Muscle of leg (tissue), 11 donors: ENCODE measurements around the gene HECTD1. TPM values are rescaled to one million over a fixed set of nuclear protein-coding genes. Genes with fewer than 3 reads are reported as not detected.

Experiments used
- DNase-seq: peaks from one replicate; pipeline ENCODE4 v3.0.0; 2013
- H3K27ac ChIP-seq: one replicate; pipeline ENCODE4 v1.5.1; 2013; ENCODE audit warnings: mild to moderate bottlenecking, low read length, control low read depth
- H3K27me3 ChIP-seq: one replicate; pipeline ENCODE4 v1.6.1; 2013; ENCODE audit warnings: low read length; ENCODE audit not compliant: control insufficient read depth, insufficient read depth
- H3K36me3 ChIP-seq: one replicate; pipeline ENCODE4 v1.6.1; 2013; ENCODE audit warnings: low read length; ENCODE audit not compliant: control insufficient read depth, insufficient read depth
- H3K4me1 ChIP-seq: one replicate; pipeline ENCODE4 v1.6.1; 2013; ENCODE audit warnings: low read length; ENCODE audit not compliant: control insufficient read depth, insufficient read depth
- H3K4me3 ChIP-seq: one replicate; pipeline ENCODE4 v1.5.1; 2013; ENCODE audit warnings: low read length, control low read depth
- H3K9me3 ChIP-seq: replicated peaks from 2 replicates; pipeline ENCODE4 v1.6.1; 2013; ENCODE audit warnings: low read depth, low read length; ENCODE audit not compliant: control insufficient read depth
- WGBS: methylation state at CpG from one replicate; pipeline ENCODE4 v1.1.5; 2013; ENCODE audit warnings: missing lambda C conversion rate; ENCODE audit not compliant: insufficient coverage; 5-methylcytosine and 5-hydroxymethylcytosine counted together
- polyA plus RNA-seq, 8 donors: library from polyadenylated mRNA; unstranded; fragments of 120-200 nt; gene quantifications; one replicate each; pipeline versions ENCODE4 v1.2.1 to v1.2.3, GENCODE V29; 2013; ENCODE audit warnings: inconsistent platforms in 1 of 8, low replicate concordance in 1 of 8; ENCODE audit not compliant: insufficient read length in 8 of 8, insufficient read depth in 1 of 8
- total RNA-seq: library from RNA; stranded (reverse); fragments of 120-200 nt; gene quantifications from one replicate; pipeline ENCODE4 v1.2.4, GENCODE V29; 2013

HECTD1 gene
- total and polyA plus RNA-seq, 9 donors: 85.5 to 149 (median 108) TPM

DNA sequence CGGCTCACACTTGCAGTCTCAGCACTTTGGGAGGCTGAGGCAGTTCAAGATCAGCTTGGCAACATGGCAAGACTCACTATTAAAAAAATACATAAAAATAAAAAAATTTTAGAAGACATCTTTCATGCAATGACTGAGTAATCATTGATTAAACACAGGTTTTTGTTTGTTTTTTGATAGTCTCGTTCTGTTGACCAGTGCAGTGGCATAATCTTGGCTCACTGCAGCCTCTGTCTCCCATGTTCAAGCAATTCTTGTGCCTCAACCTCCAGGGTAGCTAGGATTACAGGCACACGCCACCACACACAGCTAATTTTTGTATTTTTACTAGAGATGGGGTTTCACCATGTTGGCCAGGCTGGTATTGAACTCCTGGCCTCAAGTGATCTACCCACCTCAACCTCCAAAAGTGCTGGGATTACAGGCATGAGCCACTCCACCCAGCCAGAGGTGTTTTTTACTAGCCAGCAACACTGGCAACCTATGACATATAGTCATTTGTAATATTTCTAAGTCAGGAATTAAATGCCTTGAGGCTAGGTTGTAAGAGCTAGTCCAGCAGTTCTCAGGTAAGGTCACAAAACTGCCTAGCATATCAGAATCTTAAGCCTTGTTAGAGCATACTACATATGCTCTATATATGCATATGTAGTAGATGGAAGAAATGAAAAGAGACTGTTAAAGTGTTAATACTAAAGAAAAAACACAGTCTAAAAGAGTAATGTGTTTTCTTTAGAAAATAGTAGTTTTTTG, 27.1 kb downstream of the HECTD1 start:
- Histone ChIP-seq H3K27me3 (no peaks in the 10 kb centered on the region), H3K9me3 (no peaks in the 10 kb centered on the region), H3K4me1 (no peaks in the 10 kb centered on the region), H3K27ac (no peak overlapping the region), H3K4me3 (no peak overlapping the region), H3K36me3 (peaks cover 18% of the 10 kb centered on the region)
- no peak for DNase-seq
- no CpG with 5 or more reads among the region's 3 CpGs for WGBS

DNA sequence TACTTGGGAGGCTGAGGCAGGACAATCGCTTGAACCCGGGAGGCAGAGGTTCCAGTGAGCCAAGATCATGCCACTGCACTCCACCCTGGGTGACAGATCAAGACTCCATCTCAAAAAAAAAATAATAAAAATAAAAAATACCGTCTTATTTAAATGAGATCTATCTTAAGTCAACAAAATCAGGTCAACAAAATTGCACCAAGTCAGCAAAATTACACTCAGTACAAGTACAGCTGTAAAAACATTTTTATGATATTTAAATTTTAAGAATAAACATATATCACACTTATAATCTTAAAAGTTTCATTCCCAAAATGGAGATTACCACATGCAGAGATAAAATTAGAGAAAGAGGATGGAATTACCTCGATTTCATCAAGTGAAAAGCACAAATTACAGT, 33.2 kb downstream of the HECTD1 start:
- H3K9me3 ChIP-seq: no peaks in the 10 kb centered on the region
- no peaks in the 10 kb centered on the region for H3K4me1 ChIP-seq
- H3K27me3 ChIP-seq: no peaks in the 10 kb centered on the region
- peaks cover 43% of the 10 kb centered on the region for H3K36me3 ChIP-seq
- no CpG with 5 or more reads among the region's 4 CpGs for WGBS
- H3K4me3 ChIP-seq: no peak overlapping the region
- H3K27ac ChIP-seq: no peak overlapping the region
- no peak for DNase-seq

DNA sequence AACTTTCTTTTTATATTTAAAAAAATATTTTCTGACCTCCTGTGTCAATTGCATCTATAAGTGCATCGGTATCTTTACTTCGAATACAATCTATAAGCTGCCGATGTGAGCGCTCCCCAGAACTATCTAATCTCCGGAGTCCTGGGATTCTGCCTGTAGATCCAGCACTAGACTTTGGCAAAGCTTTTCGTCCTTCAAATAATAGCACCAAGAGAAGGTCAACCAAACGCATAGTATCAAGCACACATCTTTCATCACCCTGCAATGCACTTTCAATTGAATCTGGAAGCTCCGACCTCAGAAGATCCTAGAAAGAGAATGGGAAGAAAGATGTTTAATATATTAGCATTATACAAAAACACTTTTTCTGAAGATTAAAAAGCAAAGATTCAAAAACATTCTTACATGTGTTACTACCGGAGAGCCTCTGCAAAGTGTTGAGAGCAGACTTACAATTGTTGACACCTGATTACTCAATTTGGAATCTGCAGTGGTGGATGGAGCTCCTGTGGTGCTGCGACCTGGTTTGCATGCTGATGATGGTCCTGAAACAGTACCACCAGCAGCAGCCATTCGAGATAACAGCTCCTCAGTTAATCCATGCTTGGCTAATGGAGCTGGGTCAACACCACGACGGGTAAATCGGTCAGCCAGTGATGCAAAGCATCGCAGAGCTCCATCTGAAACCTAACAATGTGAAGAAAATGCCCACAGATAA, 34.3 kb downstream of the HECTD1 start:
- WGBS: 92% methylated on average over 8 of the region's 15 CpGs
- Histone ChIP-seq H3K27me3 (no peaks in the 10 kb centered on the region), H3K27ac (no peak overlapping the region), H3K4me1 (no peaks in the 10 kb centered on the region), H3K9me3 (no peaks in the 10 kb centered on the region), H3K4me3 (no peak overlapping the region), H3K36me3 (peaks cover 44% of the 10 kb centered on the region)
- DNase-seq: no peak

DNA sequence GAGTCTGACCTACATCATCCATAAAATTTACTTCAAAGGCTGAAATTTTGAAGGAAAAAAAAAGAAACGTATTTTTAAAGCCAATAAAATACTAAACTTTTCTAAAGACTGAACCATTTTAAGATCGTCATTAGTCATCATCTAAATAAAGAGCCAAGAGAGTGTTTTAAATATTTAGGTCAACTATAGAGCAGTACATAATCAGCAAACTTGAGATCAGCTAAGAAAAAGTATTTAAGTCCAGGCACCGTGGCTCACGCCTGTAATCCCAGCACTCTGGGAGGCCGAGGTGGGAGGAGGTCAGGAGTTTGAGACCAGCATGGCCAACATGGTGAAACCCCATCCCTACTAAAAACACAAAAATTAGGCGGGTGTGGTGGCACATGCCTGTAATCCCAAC, 35.5 kb downstream of the HECTD1 start:
- no peaks in the 10 kb centered on the region for H3K9me3 ChIP-seq
- no peak overlapping the region for H3K27ac ChIP-seq
- no peaks in the 10 kb centered on the region for H3K4me1 ChIP-seq
- no peak for DNase-seq
- H3K27me3 ChIP-seq: no peaks in the 10 kb centered on the region
- H3K36me3 ChIP-seq: peaks cover 45% of the 10 kb centered on the region
- no peak overlapping the region for H3K4me3 ChIP-seq
- 20% methylated on average over 1 of the region's 6 CpGs for WGBS

DNA sequence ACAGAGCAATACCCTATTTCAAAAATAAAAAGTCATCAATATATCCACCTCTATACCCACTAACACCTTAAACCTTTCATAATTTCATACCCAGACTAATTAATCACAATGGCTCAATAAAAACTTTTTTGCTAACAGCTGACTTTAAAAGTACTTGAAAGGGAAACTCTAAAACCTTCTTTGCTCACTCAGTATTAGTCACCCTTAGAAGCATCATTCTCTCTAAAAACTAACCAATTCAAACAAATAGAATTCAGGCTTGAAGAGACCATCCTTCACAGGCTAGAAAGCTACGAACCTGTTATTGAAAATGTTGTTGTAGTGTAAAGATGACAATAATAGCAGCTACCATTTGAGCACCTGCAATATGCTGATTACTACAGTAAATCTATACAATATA, 37.2 kb downstream of the HECTD1 start:
- DNase-seq: no peak
- Histone ChIP-seq H3K27ac (no peak overlapping the region), H3K4me3 (no peak overlapping the region), H3K4me1 (no peaks in the 10 kb centered on the region), H3K36me3 (peaks cover 50% of the 10 kb centered on the region), H3K27me3 (no peaks in the 10 kb centered on the region), H3K9me3 (no peaks in the 10 kb centered on the region)
- WGBS: no CpG with 5 or more reads among the region's 1 CpG

DNA sequence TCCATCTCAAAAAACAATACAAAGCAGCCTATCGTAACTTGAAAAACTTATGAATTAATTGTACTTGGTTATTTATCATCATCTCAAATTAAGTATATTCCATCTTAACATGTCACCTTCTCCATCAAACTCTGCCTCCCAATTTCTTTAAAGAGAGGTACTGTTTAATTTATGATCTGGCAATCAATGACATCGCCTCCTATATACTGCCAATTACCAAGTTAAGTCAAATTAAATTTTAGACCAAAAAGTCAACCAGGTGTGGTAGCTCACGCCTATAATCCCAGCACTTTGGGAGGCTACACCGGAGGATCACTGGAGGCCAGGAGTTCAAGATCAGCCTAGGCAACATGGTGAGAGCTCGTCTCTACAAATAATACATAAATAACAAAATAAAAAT, 37.7 kb downstream of the HECTD1 start:
- no peak for DNase-seq
- H3K36me3 ChIP-seq: peaks cover 49% of the 10 kb centered on the region
- no peaks in the 10 kb centered on the region for H3K9me3 ChIP-seq
- H3K27ac ChIP-seq: no peak overlapping the region
- H3K4me3 ChIP-seq: no peak overlapping the region
- no peaks in the 10 kb centered on the region for H3K4me1 ChIP-seq
- 100% methylated on average over 1 of the region's 5 CpGs for WGBS
- no peaks in the 10 kb centered on the region for H3K27me3 ChIP-seq

DNA sequence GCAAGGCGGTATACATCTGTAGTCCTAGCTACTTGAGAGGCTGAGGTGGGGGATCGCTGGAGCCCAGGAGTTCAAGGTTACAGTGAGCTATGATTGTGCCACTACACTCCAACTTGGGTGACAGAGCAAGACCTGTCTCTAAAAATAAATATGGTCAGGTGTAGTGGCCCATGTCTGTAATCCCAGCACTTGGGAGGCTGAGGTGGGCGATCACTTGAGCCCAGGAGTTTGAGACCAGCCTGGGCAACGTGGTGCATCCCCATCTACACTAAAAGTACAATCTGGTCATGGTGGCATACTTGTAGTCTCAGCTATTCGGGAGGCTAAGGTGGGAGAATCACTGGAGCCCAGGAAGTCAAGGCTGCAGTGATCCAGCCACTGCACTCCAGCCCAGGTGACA, 40.6 kb downstream of the HECTD1 start:
- DNase-seq: no peak
- Histone ChIP-seq H3K36me3 (peaks cover 50% of the 10 kb centered on the region), H3K4me1 (no peaks in the 10 kb centered on the region), H3K27ac (no peak overlapping the region), H3K27me3 (no peaks in the 10 kb centered on the region), H3K4me3 (no peak overlapping the region), H3K9me3 (no peaks in the 10 kb centered on the region)
- WGBS: 100% methylated on average over 2 of the region's 5 CpGs

DNA sequence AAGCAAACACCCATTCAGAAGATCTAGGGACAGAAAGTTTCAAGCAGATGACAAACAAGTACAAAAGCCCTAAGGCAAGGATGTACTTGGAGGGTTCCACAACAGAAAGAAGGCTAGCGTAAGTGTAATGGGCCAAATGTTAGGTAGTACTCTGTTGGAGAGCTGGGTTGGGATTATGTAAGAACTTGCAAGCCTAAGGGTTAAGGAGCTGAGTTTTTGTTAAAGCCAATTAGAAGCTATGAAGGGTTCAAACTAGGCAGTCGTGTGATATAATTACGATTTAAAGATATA, 41.4 kb downstream of the HECTD1 start:
- 100% methylated on average over 3 of the region's 3 CpGs for WGBS
- no peak for DNase-seq
- H3K4me3 ChIP-seq: no peak overlapping the region
- H3K9me3 ChIP-seq: no peaks in the 10 kb centered on the region
- peaks cover 58% of the 10 kb centered on the region for H3K36me3 ChIP-seq
- H3K27me3 ChIP-seq: no peaks in the 10 kb centered on the region
- H3K4me1 ChIP-seq: no peaks in the 10 kb centered on the region
- no peak overlapping the region for H3K27ac ChIP-seq

DNA sequence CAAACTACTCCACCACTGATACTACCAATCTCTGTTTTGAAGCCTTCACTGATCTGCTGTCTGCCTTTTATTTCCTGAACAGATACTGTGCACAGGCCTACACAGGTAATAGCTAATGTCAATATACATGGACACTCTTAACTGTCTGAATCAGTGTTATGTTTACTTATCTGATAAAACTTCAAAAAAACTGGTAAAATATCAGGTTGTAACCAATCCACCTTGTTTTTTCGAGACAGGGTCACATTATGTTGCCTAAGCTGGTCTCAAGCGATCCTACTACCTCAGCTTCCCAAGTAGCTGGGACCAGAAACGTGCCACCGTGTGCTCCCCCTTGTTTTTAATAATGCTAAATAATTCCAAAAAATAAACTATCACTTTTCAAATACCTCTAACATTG, 43.5 kb downstream of the HECTD1 start:
- 100% methylated on average over 4 of the region's 4 CpGs for WGBS
- H3K36me3 ChIP-seq: peaks cover 48% of the 10 kb centered on the region
- H3K4me3 ChIP-seq: no peak overlapping the region
- no peak for DNase-seq
- H3K27ac ChIP-seq: no peak overlapping the region
- H3K4me1 ChIP-seq: no peaks in the 10 kb centered on the region
- no peaks in the 10 kb centered on the region for H3K27me3 ChIP-seq
- H3K9me3 ChIP-seq: no peaks in the 10 kb centered on the region

DNA sequence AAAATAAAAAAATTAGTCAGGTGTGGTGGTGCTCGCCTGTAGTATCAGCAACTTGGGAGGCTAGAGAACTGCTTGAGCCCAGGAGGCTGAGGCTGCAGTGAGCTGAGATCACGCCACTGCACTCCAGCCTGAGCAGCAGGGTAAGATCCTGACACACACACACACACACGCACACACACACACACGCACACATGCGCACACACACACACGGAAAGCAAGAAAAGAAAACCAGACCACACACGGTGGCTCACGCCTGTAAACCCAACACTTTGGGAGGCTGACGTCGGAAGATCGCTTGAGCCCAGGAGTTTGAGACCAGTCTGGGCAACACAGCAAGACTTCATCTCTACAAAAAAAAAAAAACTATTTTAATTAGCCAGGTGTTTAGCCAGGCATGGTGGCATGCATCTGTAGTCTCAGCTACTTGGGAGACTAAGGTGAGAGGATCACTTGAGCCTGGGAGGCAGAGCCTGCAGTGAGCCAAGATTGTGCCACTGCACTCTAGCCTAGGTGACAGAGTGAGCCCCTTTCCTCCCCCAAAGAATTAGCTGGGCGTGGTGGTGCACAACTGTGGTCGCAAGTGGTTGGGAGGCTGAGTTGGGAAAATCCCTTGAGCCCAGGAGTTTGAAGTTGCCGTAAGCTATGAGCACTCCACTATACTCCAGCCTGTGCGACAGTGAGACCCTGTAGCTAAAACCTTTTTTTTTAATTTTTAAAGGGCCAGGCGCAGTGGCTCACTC, 44.5 kb downstream of the HECTD1 start:
- DNase-seq: no peak
- Histone ChIP-seq H3K9me3 (no peaks in the 10 kb centered on the region), H3K27me3 (no peaks in the 10 kb centered on the region), H3K36me3 (peaks cover 48% of the 10 kb centered on the region), H3K27ac (no peak overlapping the region), H3K4me3 (no peak overlapping the region), H3K4me1 (no peaks in the 10 kb centered on the region)
- 77% methylated on average over 8 of the region's 16 CpGs for WGBS
